ENCODE results near the gene FJX1. TPM values are rescaled to one million over a fixed set of nuclear protein-coding genes. Genes with fewer than 3 reads are reported as not detected.

The FJX1 gene
- total RNA-seq, 1 donor from 2014 or later: 78.8 TPM

Other genes starting within 250 kb of the FJX1 start
- 228 TPM for gene SLC1A2, start 198.9 kb upstream of the FJX1 start, total RNA-seq
- 3.0 TPM for gene PAMR1, start 92.8 kb upstream of the FJX1 start, total RNA-seq
- 16.8 TPM for gene TRIM44, start 44.3 kb downstream of the FJX1 start, total RNA-seq

Data from occipital lobe (tissue), 1 donor.